NCI-H446 treated with DMSO at 0.1 percent for 48 hours (cell line): ENCODE data around the gene NEDD4L.
A peak's percentile ranks its signal among the peaks of the same experiment; 100 is the strongest.

Experiments
- DNase-seq: peaks from one replicate; lab custom pipeline; 2025; lab: John Stamatoyannopoulos, UW

NEDD4L gene

GRCh38 chr18:58320907-58321561, 277.0 kb downstream of the NEDD4L start:
- DNase-seq, result no peak

GRCh38 chr18:58321986-58322385, 278.0 kb downstream of the NEDD4L start:
- peak; percentile 64 for DNase-seq

GRCh38 chr18:58322464-58322863, 278.4 kb downstream of the NEDD4L start:
- no peak for DNase-seq

DNA sequence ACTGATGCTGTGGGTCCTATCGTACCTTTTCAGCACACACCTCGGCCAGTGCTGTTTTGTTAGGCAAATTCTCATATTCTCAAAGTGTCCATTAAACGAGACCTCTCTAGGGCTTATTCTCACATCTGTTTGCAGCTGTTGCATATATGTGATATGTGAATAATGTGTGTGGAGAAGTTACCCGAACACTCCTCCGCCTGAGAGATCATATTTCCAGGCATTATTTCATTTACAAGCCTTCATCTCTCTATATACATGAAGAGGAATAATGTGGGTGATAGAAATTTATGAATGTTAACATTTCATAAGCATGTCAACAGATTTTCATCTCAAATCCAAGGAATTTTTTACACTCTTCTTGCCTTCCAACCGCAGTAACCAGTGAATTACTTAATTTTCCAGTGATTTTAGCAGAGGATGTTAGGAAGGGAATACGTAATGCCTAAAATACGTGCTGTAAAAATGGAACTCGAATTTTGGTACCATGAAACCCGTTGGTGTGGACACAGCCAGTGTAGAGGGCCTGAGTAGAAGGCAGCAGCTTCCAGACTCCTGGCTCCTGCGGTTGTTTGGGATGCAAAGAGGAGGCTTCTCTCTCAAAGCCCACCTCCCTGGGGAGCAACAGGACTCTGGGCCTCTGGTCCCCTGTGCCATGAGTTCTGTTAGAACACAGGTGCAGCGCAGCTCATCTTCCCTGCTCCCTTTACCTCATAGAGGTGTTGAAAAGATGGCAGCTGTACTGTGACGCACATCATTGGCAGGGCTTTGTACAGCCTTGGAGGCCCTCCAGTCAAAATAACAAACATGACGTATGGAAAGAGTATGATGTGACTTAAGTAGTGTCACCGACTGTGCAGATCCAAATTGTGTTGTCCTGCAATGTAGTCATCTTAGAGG, 280.1 kb downstream of the NEDD4L start:
- no peak for DNase-seq

DNA sequence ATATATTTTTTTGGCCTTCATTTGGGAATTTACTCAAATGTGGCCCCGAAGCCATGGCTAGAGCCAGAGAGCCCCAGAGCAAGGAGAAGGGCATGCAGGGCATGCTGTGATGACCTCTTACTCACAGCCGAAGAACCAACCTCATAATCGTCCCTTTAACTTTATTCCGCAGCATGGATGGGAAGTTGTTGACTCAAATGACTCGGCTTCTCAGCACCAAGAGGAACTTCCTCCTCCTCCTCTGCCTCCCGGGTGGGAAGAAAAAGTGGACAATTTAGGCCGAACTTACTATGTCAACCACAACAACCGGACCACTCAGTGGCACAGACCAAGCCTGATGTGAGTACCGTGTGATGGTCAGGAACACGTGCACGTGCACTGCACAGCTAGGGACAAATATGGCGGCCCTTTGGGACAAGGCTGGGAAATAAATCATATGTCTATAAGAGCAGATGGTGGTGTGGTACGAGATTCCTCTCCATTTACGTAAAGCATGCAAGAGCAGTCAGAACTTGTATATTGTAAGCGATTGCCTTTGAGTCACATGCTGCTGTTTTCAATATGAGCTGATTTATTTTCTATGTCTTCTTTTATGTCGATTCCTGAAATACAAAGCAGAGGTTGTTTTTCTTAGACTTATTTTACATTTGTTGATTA, 280.9 kb downstream of the NEDD4L start:
- DNase-seq, result no peak

DNA sequence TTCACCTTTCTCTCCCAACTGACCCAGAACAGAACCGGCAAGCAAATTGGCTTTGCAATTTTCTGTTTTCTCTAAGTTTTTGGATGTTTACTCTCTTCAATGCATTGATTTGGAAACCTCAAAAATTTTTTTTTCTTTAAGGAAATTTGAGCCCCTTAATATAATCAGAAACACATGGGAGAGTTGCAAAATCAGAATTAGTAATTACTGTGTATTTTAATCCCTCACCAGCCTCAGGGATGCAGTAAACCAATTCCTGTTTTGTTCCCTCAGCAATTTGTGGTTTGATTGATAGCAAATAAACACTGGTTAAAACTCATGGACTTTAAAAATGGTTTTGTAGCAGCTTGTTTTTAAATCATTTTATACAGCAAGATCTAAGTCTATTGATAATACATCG, 281.5 kb downstream of the NEDD4L start:
- DNase-seq, result no peak

GRCh38 chr18:58334061-58334460, 290.0 kb downstream of the NEDD4L start:
- no peak for DNase-seq

DNA sequence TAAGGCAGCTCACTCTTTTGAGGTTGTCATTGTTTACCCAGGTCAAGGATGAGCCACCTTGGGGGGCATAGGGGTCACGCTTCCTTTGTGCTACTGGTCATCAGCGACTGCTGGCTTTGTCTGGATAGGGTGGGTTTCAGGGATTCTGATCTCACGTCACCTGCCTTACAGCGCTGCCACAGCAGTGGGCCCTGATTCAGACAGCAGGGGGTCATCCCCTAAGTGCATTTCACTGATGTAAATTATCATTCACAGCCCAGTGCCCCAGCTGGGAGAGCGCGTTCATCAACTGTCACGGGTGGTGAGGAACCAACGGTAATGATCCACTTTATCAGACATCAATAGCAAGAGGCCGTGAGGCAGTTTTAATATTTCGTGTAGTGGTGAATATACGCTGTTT, 291.2 kb downstream of the NEDD4L start:
- DNase-seq, result no peak

GRCh38 chr18:58335821-58336220, 291.8 kb downstream of the NEDD4L start:
- no peak for DNase-seq

DNA sequence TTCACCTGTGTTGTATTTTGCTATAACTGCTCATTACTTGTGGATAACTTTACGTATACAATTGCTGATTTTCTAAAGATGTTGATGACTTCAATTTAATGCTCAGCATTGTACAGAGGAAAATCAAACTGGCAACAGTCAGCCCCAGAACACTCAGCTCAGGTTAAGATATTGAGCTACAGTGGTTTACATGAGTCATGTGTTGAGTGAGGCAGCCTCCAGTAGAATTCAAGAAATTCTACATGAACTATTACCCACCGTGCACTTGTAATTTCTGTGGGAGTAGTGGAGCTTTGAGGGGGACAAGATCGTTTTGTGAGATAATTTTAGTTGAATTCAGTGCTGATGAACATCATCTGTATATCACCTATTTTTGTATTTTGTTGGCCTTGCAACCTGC, 292.6 kb downstream of the NEDD4L start:
- no peak for DNase-seq

GRCh38 chr18:58337285-58337684, 293.3 kb downstream of the NEDD4L start:
- no peak for DNase-seq

GRCh38 chr18:58337686-58338085, 293.7 kb downstream of the NEDD4L start:
- no peak for DNase-seq

GRCh38 chr18:58338141-58338540, 294.1 kb downstream of the NEDD4L start:
- DNase-seq, result no peak

GRCh38 chr18:58338961-58339592, 295.1 kb downstream of the NEDD4L start:
- no peak for DNase-seq

- DNase-seq, result no peak
Observed at GRCh38 chr18:58339890-58340289, 295.9 kb downstream of the NEDD4L start.

- DNase-seq, result no peak
Observed at GRCh38 chr18:58341916-58342315, 297.9 kb downstream of the NEDD4L start.

- DNase-seq, result no peak
Observed at GRCh38 chr18:58344080-58344670, 300.1 kb downstream of the NEDD4L start.

DNA sequence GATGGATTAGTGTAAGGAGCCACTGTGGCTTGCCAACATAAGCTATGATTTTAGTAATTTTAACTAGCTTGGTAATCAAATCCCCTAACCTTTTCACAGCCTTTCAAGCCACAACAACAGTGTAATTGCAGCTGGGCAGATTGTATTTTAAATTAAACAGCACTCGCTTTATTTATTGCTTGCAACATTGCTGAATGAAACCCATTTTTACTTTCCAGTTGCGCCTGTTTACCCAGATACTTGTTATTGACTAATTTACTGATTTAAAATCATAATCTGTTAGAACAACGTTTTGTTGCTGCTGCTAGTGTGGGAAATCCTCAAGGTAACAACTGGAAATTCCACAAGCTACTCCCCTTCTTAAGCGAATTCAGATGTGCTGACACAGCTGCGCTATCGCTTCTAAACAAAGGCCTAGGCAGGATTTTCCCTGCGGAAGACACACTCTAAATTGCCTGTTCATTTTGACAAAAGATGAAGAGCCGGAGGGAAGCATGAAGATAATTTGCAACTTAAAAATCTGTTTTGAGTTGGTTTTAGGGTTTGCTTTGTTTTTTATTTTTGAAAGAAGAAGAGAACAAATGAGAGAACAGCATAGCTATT, 300.9 kb downstream of the NEDD4L start:
- DNase-seq, result no peak

GRCh38 chr18:58345875-58346274, 301.8 kb downstream of the NEDD4L start:
- no peak for DNase-seq

GRCh38 chr18:58347135-58347534, 303.1 kb downstream of the NEDD4L start:
- no peak for DNase-seq

GRCh38 chr18:58348517-58348916, 304.5 kb downstream of the NEDD4L start:
- no peak for DNase-seq

- DNase-seq, result no peak
Observed at GRCh38 chr18:58348951-58349350, 304.9 kb downstream of the NEDD4L start.
